Glomerular endothelial cell (primary cell): ENCODE data around the gene SBF2. TPM values are rescaled to one million over a fixed set of nuclear protein-coding genes. Genes with fewer than 3 reads are reported as not detected.

Experiments
- DNase-seq: peaks from one replicate; pipeline ENCODE4 v3.0.0-alpha.2; 2011; ENCODE audit warnings: low read depth, low spot score; ENCODE audit errors: extremely low read depth
- total RNA-seq: library from RNA; depleted of rRNA; stranded (reverse); fragments of >200 nt; gene quantifications from 2 replicates; pipeline ENCODE4 v1.2.3, GENCODE V29; 2015

The SBF2 gene
- total RNA-seq, 1 donor from 2014 or later: 35.5 TPM

DNA sequence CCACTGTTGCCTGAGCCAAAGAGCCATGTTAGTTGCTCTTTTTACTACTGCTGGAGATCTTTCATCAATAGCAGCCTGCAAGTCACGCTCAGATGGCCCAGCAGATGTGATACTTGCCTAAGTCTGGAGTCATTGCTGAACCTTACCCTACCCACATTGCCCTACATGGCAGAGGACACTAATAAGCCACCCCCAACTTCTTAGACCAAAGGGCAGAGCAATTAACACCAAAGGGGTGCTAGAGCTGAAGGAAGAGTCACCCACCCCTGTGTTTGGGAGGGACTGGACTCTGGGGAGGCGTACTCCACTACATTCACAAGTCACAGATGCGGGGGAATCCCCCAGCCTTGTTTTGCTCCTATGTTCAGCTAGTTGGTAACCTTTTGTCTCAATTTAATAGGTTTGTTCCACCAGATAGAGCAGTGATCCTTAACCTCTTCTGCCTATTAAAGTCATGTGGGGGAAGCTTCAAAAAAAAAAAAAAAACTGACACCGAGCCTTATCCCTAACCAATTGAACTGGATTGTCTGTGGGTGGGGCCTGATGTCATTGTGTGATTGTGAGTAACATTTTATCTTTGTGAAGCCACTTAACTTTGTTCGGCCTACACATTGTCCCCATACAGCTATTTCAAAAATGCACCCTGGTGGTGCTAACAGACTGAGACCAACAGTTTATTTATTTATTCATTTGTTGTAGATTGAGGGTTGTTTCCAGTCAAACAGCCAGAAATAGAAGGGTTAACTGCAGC is 23.9 kb upstream of the SBF2 start:
- no peak for DNase-seq

DNA sequence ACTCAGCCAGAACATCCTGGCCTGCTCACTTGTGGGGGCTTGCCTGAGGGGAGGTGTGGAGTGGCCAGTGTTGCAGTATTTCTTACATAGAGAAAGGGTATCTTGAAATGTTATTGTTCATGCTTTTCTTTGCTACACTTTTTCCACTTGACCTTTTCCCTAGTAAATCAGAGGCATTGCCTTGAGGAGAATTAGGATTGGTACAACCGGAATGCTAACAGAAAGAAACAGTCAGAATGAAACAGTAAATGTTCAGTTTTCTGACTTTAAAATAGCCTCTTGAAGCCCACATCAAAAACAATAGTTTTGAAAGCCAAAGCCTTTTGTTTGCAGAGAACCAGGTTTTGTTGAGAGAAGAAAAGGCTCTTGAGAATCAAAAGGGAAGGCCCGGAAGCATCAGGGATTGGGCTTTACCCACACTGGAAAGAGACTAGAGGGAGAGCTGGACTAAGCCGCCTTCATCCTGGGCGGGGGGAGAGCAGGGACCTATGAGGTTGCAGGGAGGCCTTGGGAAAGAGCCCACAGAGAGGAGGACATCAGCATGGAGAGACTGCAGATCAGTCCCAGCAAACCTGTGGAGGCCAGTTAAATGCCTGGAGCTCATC is 23.2 kb upstream of the SBF2 start:
- no peak for DNase-seq

DNA sequence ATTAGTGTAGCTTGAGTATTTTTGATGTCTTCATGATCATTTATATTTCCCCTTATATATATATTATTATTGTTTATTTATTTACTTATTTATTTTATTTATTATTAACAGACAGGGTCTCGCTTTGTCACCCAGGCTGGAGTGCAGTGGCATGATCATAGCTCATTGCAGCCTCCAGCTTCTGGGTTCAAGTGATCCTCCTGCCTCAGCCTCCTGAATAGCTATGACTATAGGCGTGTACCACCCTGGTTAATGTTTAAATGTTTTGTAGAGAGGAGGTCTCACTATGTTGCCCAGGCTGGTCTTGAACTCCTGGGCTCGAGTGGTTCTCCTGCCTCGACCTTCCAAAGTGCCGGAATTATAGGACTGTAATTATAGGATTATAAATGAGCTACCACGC is 21.1 kb upstream of the SBF2 start:
- no peak for DNase-seq

DNA sequence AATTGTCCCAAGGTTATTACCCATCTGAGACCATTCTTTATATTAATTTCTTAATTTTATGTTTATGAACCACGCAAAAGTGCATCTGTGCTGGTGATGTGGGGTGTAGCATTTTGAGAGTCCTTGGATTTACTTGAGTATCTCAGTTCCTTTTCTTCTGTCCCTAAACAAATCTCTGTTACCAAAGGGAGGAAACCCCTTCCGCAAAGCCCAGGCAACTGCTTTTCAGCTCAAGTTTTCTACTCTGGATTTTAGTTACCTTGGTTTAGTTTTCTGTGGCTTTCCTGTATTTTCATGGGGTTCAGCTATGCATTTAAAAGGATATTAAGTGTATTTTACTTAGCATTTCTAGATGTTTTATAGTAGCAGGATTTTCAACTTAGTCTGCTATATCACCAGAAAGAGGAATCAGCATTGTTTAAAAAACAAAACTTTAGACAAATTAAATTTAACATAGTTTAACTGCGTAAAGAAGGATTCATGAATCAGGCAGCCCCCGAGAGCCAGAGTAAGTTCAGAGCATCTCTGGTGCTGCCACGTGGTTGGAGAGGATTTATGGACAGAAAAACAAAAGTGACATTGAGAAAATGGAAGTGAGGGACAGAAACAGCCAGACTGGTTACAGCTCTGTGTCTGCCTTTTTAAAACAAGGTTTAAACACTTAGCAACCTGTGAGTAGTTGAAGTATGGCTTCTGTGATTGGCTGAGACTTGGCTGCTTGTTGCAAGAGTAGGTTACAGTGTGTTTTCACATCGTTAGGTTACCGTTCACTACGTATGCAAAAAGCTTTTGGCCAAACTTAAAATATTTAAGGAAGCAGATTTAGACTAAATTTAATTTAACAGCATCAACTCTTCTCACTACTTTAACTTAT is 20.4 kb upstream of the SBF2 start:
- no peak for DNase-seq

DNA sequence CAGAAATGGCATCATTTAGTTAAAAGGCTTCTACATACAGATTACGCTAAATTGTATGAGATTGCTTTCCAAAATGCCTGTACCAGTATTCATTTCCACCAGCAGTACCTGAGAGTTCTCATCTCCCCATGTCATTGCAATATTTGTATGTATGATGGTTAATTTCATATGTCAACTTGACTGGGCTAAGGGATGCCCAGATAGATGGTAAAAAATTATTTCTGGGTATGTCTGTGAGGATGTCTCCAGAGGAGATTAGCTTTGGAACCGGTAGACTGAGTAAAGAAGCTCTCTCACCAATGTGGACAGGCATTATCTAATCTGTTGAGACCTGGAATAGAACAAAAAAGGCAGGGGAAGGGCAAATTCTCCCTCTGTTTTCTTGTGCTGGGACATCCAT is 17.8 kb upstream of the SBF2 start:
- DNase-seq: no peak

DNA sequence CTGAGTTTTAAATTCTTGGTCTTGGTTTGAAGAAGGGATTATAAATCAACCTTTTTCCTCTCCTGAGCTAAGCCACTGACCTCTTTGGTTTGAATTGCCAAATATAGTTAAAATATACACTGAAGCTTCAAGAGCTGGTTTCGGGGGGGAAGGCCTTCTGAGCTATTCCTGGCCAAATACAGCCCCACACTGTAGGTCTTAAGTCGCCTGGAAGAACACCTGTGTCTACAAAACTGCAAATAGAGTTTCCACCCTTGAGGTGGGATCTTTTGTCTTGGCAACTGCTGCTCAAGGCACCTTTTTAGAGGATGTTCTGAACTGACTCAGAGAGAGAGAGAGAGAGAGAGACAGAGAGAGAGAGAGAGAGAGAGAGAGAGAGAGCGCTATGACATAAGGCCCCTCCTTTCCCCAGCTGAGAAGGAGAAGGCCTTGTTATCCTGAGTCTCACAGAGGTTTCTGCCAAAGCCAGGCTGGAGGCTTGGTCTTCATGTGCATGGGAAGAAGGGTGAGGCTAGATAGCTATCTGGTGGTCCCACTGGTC is 16.4 kb upstream of the SBF2 start:
- no peak for DNase-seq

DNA sequence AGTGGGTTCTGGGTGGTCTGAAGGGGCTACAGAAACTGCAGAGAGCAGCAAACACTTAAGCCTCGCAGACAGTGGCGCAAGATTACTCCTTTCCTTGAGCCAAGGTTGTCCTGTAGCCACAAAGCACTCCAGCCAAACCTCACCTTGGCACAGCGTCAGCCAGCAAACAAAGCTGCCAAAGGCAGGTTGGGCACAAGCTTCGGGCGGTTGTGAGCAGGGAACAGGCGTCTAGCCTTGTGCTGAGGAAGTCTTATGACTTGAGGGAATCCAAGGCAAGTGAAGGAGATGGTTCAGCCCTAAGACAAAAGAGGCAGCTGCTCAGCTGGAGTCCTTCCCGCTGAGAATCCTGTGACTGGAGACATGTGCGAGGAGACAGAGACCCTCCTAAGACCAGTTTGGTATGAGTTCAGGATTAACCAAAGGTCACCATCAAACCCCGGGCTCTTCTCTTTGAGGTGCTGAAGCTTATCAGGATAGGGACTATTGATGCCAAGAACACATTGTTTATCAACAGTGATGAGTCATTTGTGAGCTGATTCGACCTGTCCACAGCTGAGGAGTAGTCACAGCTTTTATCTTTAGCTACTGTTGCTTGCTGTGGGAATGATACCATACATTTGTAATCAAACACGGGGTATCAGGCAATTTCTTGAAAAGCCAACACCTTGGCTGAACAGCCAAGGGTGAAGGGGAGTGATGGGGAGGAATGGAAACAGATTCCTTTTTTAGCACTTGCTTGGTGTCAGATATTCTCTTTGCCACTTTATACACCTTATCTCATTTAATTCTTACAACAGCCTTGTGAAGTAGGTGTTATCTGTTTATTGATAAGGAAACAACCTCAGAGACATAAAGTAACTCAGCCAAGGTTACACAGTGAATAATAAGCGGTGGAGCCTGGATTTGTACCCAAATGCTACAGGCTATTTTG is 15.4 kb upstream of the SBF2 start:
- DNase-seq: no peak

DNA sequence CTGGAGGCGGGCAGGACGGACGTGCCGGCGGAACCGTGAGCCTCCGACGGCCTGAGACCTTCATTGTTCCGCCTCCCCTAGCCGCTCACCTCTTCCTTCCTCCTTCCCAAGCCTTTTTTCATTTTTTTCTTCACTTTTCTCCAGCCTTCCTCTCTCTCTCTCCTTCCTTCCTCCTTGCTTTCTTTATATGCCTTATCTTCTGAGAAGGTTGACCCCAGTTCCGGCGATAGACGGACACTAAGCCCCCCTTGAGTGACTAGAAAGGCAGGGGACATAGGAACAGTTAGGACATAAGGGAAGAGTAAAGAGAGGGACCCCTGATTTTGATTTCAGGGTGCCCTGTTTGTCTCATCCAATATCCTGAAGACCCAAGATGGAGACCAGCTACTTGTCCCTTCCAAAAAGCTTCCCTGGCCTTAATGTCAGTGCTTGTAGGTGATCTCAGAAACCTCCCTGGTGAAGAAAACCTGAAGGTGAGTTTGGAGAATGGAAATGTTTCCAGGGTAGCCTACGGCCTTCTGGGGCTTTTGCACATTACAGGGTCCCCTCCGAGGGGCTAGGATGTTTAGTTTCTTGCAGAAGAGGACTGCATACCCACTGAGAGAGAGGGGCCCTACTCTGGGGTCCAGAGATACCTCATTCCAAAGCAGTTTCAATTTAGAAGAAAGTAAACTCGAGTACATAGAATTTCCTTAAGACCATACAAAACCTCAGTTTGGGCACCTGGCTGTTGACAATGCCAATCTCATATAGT is 14.4 kb upstream of the SBF2 start:
- DNase-seq: no peak

DNA sequence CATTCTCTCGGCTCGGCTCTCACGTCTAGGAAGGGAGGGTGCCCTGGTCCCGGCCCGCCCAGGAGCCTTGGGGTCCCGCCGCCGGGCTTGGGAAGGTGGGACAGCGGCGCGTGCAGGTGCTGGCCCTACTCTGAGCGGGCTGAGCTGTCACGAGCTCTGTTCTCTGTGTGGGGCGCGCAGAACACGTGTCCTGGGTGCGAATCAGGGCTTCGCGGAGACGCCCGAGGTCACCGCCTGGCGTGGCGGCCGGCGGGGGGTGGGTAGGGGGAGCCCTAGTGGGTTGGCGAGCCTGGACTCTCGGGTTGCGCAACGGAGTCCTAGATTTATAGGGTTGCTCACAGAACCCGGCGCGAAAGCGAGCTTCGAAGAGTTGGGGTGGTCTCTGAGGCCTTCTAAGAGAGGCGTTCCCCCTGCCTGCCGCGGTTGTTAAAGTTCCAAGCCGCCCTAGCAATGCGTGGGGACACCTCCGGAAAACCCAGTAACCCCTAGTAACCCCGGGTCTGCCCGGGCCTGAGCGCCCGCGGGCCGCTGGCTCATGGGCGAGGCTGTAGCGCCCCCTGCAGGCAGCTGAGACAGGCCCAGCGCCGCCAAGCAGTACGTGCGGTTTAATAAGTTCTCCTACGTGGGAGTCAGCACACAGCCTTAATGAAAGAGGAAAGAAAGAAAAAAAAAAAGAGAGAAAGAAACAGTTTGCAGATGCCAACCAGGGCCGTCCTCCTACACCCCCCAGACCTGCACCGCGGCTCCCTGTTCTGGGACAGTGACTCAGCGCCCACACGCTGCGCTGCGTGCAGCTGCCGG is 13.6 kb upstream of the SBF2 start:
- DNase-seq: no peak

DNA sequence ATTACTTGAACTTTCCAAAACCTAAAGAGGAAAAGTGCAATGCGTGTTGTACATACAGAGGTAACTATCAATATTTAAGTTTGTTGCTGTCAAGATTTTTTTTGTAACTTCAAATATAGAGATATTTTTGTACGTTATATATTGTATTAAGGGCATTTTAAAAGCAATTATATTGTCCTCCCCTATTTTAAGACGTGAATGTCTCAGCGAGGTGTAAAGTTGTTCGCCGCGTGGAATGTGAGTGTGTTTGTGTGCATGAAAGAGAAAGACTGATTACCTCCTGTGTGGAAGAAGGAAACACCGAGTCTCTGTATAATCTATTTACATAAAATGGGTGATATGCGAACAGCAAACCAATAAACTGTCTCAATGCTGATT is 13.0 kb upstream of the SBF2 start:
- no peak for DNase-seq

DNA sequence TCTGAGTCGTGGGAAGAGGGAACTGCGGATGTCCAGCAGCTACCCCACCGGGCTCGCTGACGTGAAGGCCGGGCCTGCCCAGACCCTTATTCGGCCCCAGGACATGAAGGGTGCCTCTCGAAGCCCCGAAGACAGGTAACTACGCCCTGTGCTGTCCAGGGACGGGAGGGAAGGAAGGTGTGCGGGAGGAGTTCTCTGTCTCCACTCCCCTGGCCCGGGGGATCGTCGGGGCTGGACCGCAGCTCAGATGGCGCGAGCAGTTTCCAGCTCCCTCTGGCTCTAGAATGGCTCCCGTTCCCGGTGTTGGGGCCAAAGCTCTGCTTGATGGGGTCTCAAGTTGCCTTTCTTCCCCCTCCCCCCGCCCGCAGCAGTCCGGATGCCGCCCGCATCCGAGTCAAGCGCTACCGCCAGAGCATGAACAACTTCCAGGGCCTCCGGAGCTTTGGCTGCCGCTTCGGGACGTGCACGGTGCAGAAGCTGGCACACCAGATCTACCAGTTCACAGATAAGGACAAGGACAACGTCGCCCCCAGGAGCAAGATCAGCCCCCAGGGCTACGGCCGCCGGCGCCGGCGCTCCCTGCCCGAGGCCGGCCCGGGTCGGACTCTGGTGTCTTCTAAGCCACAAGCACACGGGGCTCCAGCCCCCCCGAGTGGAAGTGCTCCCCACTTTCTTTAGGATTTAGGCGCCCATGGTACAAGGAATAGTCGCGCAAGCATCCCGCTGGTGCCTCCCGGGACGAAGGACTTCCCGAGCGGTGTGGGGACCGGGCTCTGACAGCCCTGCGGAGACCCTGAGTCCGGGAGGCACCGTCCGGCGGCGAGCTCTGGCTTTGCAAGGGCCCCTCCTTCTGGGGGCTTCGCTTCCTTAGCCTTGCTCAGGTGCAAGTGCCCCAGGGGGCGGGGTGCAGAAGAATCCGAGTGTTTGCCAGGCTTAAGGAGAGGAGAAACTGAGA is 12.2 kb upstream of the SBF2 start:
- DNase-seq: no peak

DNA sequence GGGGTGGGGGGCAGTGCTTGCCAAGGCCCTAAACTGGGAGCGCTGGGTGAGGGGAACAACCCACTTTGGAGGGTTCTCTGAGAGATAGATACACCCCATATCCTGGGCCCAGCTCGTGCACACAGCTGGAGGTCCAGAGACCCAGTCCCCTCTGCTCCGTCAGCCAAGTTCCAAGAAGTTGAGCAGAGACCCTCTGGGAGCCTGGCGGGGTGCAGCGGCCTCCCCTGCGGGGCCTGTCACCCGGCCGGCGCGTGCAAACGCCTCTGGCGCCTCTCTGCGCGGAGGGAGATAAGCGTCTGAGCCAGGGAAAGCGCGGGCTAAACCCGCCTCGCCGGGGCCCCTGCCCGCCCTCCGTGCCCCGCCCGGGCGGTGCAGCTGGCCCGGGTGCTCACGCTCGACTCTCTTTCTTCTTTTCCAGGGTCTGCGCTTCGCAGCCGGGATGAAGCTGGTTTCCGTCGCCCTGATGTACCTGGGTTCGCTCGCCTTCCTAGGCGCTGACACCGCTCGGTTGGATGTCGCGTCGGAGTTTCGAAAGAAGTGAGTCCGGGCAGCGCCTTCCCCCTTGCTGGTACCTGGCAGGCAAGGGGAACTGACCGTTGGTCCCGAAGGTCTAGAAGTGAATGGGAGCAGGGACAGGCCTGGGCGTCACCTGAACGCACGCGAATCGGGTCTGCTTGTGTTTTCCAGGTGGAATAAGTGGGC is 11.4 kb upstream of the SBF2 start:
- DNase-seq: no peak

DNA sequence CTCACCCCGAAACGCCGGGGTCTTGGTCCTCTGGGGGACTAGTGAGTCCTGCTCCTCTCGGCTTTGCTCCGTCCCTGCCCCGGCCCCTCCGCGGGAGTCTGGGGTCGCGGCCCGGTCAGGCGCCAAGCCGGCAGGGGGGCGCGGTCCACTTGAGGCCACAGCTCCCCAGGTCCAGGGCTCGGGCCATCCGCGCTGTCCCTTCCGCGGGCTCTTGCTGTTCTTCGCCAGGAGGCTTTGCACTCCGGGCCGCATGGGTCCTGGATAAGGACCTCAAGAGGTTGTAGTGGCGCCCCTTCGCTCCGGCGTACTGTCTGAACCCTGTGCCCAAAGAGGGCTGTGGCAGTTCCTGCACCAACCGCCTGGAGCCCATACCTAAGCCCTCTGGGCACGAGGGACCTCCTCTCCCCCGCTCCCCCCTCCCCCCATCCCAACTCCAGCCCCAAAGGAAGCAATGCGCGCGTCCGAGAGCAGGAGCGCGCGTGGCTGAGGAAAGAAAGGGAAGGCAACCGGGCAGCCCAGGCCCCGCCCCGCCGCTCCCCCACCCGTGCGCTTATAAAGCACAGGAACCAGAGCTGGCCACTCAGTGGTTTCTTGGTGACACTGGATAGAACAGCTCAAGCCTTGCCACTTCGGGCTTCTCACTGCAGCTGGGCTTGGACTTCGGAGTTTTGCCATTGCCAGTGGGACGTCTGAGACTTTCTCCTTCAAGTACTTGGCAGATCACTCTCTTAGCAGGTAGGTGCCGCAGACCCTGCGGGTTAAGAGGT is 10.7 kb upstream of the SBF2 start, which contains the start of gene ADM:
Gene ADM, plus strand, starts transcription at position 579 of the 767 bp plus-strand sequence. CDS start 628 bp downstream, outside the sequence.
- DNase-seq: no peak

DNA sequence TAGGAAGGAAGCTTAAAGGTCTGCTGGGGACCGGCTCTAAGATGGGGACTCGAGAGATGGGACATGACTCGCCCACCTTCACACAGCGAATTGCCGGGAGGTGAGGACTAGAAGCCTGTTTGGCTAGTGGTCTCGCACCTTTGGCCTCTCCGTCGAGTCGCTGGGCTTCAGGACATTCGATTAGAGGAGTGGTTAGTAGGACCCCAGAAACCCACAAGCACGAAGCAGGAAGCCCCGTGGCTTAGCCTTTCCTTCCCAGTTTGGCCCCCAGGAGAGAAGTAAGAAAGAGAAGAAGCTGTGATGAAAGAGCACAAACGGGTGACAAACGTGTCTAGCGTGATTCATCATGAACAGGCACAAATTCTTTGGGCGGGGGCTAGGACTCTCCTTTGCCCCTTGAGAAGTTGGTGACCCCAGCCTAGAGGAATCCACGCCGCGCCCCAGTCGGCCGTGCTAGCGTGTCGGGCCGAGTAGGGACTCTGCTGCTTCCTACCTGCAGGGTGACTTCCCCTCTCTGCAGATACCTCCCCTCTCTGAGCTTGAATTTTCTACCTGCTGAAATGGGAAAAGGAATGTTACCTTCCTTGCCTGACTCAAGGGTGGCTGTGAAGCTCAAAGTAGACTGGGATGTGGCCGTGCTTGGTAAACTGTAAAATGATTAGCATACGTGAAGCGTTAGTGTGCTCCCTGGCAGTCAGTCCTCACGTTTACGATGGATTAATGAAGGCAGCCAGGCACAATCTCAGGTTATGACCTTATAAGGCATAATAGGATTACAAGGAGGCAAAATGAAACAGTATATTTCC is 9.7 kb upstream of the SBF2 start:
- no peak for DNase-seq

DNA sequence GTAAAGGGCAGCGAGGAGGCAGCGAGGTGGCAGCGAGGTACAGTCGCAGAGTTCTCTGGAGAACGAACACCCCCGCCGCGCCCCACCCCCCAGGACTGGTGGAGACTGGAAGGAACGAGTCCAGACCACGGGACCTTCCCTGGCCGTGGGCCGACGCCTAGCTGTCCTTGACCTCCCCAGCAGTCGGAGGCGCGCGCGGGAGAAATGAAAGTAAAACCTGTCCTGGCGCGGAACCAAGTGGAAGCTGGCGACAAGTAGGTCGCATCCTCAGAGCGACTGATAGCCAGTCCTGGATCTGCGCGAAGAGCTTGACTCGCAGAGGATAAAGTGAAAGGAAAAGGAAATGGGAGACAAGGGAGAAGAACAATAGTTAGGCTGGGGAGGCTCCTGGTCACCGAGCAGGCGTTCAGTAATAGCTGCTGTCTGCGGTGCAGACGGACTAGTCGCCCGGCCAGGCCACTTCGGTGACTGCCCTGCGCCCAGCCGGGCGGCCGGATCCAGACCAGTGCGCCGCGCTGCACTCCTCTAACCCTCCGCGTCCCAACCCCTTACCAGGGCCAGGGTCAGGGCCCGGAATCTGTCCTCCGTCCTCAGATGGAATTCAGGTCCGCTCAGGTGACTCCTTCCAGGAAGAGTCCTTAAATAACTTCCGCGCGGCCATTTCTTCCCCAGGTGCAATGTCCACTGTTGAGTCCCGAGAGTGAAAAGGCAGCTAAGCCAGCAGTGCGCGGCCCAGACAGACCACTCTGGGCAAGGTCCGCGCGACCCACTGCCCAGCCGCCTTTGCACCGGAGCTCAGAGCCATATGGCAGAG is 8.9 kb upstream of the SBF2 start:
- no peak for DNase-seq
